ENCODE data around the gene IRAG1. TPM values are rescaled to one million over a fixed set of nuclear protein-coding genes. Genes with fewer than 3 reads are reported as not detected.

IRAG1 gene
- total RNA-seq, 1 donor from 2014 or later = 236 TPM

DNA sequence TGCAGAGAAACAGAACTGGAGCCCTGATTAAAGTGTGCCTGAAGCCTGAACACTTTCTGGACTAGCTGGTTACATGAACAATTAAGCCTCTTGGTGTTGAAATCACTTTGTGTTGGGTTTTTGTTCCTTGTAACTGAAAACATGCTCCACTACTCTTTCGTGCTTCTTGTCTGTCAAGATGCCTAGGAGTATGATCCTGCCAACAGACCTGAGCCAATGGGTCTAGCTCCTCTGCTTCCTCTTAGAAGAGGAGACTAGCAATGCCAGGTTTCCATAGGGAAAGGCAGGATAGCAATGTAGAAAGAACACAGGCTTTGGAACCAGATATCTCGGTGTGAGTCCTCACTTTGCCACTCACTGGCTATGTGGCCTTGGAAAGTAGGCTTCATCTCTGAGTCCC, 40.3 kb downstream of the IRAG1 start:
- intact Hi-C loops (cut with DNase I) = no loop called here

DNA sequence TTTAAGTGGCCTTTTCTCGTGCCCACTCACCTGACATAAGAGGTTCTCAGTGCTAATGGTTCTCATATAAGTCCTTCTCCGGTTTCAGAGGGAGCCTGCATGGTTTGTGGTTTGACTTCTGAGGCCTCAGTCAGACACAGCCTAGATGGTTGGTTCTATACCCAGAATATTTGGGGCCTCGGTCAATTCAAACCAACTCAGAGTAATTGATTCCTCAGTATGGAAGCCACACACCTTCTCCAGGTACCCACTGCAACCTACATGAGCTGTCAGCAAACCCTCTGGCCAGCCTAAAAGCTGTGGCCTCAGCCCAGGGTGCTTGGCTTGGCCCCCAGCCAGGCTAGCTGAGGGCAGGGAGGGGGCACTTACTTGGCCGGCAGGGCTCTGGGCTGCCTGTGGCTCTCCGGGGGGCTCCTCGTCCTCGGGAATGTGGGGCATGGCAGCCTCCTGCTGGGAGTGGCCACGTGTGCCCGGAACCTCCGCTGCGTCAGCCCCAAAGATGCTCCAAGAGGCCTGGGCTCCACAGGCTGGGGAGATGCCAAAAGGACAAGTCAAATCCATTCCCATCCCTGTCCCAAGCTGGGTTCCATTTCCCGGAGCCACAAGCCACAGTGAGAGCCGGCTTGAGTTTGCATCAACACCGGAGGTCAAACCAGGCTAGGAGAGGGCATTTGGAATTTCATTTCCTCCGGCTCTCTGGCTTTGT, 41.7 kb downstream of the IRAG1 start:
- Histone ChIP-seq H3K27ac (peak overlapping the region; percentile 88 to 93), H3K4me1 (peaks cover 22 to 73% of the 10 kb centered on the region in 2 donors), H3K9me3 (no peaks in the 10 kb centered on the region), H3K36me3 (peaks cover 28 to 56% of the 10 kb centered on the region in 2 donors), H3K27me3 (no peaks in the 10 kb centered on the region), H3K4me3 (no peak overlapping the region)
- DNase-seq (ENCODE audit: low spot score in 2 of 2) = peak in 1 of 2 donors; percentile 76
- TF ChIP-seq, protein P1, sequence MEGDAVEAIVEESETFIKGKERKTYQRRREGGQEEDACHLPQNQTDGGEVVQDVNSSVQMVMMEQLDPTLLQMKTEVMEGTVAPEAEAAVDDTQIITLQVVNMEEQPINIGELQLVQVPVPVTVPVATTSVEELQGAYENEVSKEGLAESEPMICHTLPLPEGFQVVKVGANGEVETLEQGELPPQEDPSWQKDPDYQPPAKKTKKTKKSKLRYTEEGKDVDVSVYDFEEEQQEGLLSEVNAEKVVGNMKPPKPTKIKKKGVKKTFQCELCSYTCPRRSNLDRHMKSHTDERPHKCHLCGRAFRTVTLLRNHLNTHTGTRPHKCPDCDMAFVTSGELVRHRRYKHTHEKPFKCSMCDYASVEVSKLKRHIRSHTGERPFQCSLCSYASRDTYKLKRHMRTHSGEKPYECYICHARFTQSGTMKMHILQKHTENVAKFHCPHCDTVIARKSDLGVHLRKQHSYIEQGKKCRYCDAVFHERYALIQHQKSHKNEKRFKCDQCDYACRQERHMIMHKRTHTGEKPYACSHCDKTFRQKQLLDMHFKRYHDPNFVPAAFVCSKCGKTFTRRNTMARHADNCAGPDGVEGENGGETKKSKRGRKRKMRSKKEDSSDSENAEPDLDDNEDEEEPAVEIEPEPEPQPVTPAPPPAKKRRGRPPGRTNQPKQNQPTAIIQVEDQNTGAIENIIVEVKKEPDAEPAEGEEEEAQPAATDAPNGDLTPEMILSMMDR (IDR thresholded peaks at IDR 0.05) = no peak
- intact Hi-C loops (cut with DNase I) = no loop called here

More for the DNA sequence above, 40.3 kb downstream of the IRAG1 start:
- Histone ChIP-seq H3K4me3 (no peak overlapping the region), H3K4me1 (peaks cover 28 to 80% of the 10 kb centered on the region in 2 donors), H3K9me3 (no peaks in the 10 kb centered on the region), H3K36me3 (peaks cover 19 to 52% of the 10 kb centered on the region in 2 donors), H3K27ac (peak overlapping the region; percentile 88 to 93), H3K27me3 (no peaks in the 10 kb centered on the region)
- DNase-seq (ENCODE audit: low spot score in 2 of 2) = no peak
- TF ChIP-seq, protein P1 (IDR thresholded peaks at IDR 0.05) = no peak

DNA sequence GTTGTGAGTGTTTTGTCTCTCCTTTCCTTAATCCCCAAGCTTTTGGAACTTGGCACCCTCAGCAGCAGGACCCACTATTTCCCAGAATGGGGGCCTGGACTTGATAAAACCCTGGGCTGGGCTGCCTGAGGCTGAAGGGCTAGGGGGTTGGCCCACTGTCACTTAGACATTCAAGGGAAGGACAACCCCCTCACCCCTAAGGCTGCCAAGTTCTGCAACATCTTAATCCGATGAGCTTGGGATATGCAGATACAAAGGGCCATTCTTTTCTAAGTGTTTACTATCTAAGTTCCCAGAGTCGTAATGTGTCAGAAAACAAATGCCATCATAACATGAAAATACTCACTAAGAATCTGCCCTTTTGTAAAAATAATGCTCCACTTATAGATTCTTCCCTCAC, 42.9 kb downstream of the IRAG1 start:
- Histone ChIP-seq H3K36me3 (peaks cover 29 to 57% of the 10 kb centered on the region in 2 donors), H3K4me1 (peaks cover 20 to 73% of the 10 kb centered on the region in 2 donors), H3K9me3 (no peaks in the 10 kb centered on the region), H3K4me3 (no peak overlapping the region), H3K27me3 (no peaks in the 10 kb centered on the region), H3K27ac (peak overlapping the region; percentile 88 to 93)
- no peak for DNase-seq (ENCODE audit: low spot score in 2 of 2)
- TF ChIP-seq, protein P1 (IDR thresholded peaks at IDR 0.05) = no peak
- intact Hi-C loops (cut with DNase I) = no loop called here

DNA sequence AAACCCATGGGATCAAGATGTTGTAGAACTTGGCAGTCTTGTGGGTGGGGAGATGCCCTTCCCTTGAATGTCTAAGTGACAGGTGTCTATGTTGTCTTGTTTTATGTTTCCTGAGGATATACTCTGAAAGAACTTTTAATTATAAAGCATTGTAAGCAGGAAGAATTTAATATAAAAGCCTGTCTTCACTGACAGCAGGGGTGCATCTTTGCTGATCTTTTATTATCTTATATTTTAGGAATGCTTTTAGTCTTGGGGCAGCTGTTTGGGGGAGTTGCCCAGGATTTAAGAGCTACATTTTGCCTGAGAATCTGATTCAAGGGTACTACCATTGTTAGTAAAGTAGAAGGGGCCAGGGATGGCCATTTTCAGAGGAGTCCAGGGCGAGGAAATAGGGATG, 43.4 kb downstream of the IRAG1 start:
- peak overlapping the region; percentile 88 to 93 for H3K27ac ChIP-seq
- DNase-seq (ENCODE audit: low spot score in 2 of 2) = no peak
- TF ChIP-seq, protein P1 (IDR thresholded peaks at IDR 0.05) = no peak
- H3K36me3 ChIP-seq = peaks cover 29 to 57% of the 10 kb centered on the region in 2 donors
- H3K4me3 ChIP-seq = no peak overlapping the region
- no peaks in the 10 kb centered on the region for H3K27me3 ChIP-seq
- H3K9me3 ChIP-seq = no peaks in the 10 kb centered on the region
- H3K4me1 ChIP-seq = peaks cover 19 to 74% of the 10 kb centered on the region in 2 donors
- intact Hi-C loops (cut with DNase I) = no loop called here

DNA sequence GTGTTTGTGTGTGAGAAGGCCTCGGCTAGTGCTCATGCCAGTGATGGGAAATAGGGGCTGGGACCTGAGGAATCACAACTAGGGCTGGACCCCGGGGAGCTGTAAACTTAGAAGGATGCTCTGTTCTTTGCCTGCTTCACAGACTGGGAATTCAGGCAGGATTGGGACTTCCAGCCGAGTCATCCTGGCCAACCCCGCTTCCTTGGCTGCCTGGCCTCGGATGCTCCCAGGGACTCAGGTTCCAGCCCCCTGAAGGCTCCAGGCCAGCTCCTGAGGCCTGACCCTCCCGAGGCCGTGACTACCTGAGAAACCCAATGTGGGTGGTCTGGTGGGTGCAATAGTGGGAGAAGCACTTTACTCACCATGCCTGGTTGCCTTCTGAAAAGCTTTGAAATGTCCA, 44.7 kb downstream of the IRAG1 start:
- H3K9me3 ChIP-seq = no peaks in the 10 kb centered on the region
- no peak overlapping the region for H3K4me3 ChIP-seq
- H3K27ac ChIP-seq = peak overlapping the region; percentile 88 to 93
- no peaks in the 10 kb centered on the region for H3K27me3 ChIP-seq
- TF ChIP-seq, protein P1 (IDR thresholded peaks at IDR 0.05) = no peak
- H3K4me1 ChIP-seq = peaks cover 19 to 66% of the 10 kb centered on the region in 2 donors
- DNase-seq (ENCODE audit: low spot score in 2 of 2) = no peak
- intact Hi-C loops (cut with DNase I) = no loop called here
- peaks cover 32 to 54% of the 10 kb centered on the region in 2 donors for H3K36me3 ChIP-seq

Data from ascending aorta (tissue), 2 donors.